BLaER1 (cell line): ENCODE data around the gene P2RY6.

Source experiments
- H3K27ac ChIP-seq: shearing (Covaris generic); formaldehyde crosslinking; 2 replicates; pipeline ENCODE4 v1.8.1; 2022
- H3K27me3 ChIP-seq: shearing (Covaris generic); formaldehyde crosslinking; 2 replicates; pipeline ENCODE4 v1.8.1; 2022
- H3K36me3 ChIP-seq: shearing (Covaris generic); formaldehyde crosslinking; 2 replicates; pipeline ENCODE4 v1.8.1; 2022
- H3K4me1 ChIP-seq: shearing (Covaris generic); formaldehyde crosslinking; 2 replicates; pipeline ENCODE4 v1.8.1; 2022
- H3K4me2 ChIP-seq: shearing (Covaris generic); formaldehyde crosslinking; 2 replicates; pipeline ENCODE4 v1.8.1; 2022
- H3K4me3 ChIP-seq: shearing (Covaris generic); formaldehyde crosslinking; 2 replicates; pipeline ENCODE4 v1.8.1; 2022
- H3K9ac ChIP-seq: shearing (Covaris generic); formaldehyde crosslinking; 2 replicates; pipeline ENCODE4 v1.8.1; 2022
- H3K9me3 ChIP-seq: shearing (Covaris generic); formaldehyde crosslinking; 2 replicates; pipeline ENCODE4 v1.8.1; 2022
- H4K20me1 ChIP-seq: shearing (Covaris generic); formaldehyde crosslinking; 2 replicates; pipeline ENCODE4 v1.8.1; 2022
- Cebpa-rat ChIP-seq: shearing (Covaris generic); IDR thresholded peaks from 2 replicates; pipeline ENCODE4 v1.8.1; 2022

P2RY6 gene

DNA sequence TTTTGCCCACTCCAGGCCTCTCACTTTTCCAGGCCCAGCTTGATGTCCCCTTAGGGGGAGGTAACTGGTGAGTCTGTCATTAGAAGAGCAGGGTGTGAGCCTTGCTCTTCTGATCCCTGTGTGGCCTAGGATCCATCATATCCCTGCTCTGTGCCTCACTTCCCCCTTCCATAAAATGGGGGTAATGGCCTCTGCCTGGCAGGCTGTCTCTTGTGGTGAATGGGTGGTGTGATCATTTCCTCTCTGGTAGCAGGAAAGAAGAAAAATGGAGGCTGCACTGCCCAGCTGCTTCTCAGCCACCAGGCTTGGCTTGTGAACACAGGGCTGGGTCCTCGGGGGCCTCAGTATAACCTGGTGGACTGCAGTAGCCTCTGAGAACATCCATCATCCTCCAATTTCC is 41.5 kb downstream of the P2RY6 start:
- peaks cover 98% of the 10 kb centered on the region for H3K4me1 ChIP-seq
- peak overlapping the region; percentile 99 for H3K4me2 ChIP-seq
- peaks cover 3% of the 10 kb centered on the region; the same call in 1 of the 2 replicates for H3K36me3 ChIP-seq
- no peak overlapping the region for H3K4me3 ChIP-seq
- no peaks in the 10 kb centered on the region for H3K9me3 ChIP-seq
- peaks cover 21% of the 10 kb centered on the region for H3K27me3 ChIP-seq
- TF ChIP-seq Cebpa-rat: no peak
- H3K9ac ChIP-seq: no peak overlapping the region; the same call in 1 of the 2 replicates
- H4K20me1 ChIP-seq: peaks cover 42% of the 10 kb centered on the region
- H3K27ac ChIP-seq: peak overlapping the region; percentile 3; the same call in 1 of the 2 replicates

DNA sequence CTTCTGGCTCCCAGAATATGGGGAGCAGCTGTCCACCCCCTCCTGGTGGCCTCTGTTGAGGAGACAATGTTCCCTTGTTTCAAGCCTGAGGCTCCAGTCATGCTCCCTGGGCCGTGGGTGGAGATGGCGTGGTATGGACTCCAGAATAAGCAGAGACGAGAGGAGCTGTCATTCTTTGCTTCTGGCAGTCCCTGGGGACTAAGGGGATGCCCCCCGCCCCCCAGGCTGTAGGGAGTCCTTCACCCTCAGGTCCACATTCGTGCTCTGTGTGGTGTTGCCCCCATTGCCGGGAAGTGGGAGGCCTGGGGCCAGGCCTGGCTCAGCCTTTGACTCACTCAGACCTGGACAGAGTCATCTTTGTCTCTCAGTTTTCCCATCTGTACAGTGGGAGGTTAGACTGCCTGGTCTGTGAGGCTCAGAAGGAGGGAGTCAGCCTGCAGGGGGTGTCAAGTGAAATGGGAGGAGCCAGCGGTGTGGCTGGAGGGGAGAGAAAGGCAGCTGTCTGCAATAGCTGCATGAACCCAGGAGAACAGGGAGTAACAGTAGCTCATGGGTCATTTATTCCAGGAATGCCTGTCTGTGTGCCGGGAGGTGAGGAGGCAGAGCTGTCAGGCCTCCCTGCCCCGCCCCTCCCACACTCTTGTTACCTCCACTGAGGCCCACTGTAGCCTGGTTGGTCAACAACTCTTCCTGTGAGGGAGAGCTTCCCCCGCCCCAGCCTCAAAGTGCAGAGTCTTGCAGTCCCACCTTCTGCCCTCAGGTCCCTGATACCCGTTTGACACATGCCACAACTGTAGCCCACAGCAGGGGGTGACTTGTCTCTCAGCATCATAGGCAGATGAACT is 42.2 kb downstream of the P2RY6 start:
- Histone ChIP-seq H3K4me2 (peak overlapping the region; percentile 99), H4K20me1 (peaks cover 35% of the 10 kb centered on the region), H3K27ac (0 out of 2 replicates have a peak overlapping the region, but pooled peaks have one; percentile 6), H3K36me3 (peaks cover 3% of the 10 kb centered on the region; the same call in 1 of the 2 replicates), H3K9ac (no peak overlapping the region; the same call in 1 of the 2 replicates), H3K9me3 (no peaks in the 10 kb centered on the region), H3K27me3 (peaks cover 14% of the 10 kb centered on the region), H3K4me1 (peaks cover 98% of the 10 kb centered on the region), H3K4me3 (no peak overlapping the region)
- TF ChIP-seq Cebpa-rat: no peak

GRCh38 chr11:73315293-73316020 is 43.3 kb downstream of the P2RY6 start:
- Histone ChIP-seq H3K36me3 (no peaks in the 10 kb centered on the region; the same call in 1 of the 2 replicates), H3K9me3 (no peaks in the 10 kb centered on the region), H3K27me3 (peaks cover 3% of the 10 kb centered on the region), H3K9ac (peak overlapping the region; percentile 8; the same call in 1 of the 2 replicates), H4K20me1 (peaks cover 24% of the 10 kb centered on the region), H3K4me2 (peak overlapping the region; percentile 99), H3K4me1 (peaks cover 98% of the 10 kb centered on the region), H3K27ac (no peak overlapping the region), H3K4me3 (no peak overlapping the region)
- TF ChIP-seq Cebpa-rat: no peak

GRCh38 chr11:73316422-73316821 is 44.3 kb downstream of the P2RY6 start:
- Histone ChIP-seq H4K20me1 (peaks cover 14% of the 10 kb centered on the region), H3K36me3 (no peaks in the 10 kb centered on the region), H3K9me3 (no peaks in the 10 kb centered on the region), H3K9ac (no peak overlapping the region), H3K4me1 (peaks cover 99% of the 10 kb centered on the region), H3K4me3 (no peak overlapping the region), H3K27ac (no peak overlapping the region), H3K27me3 (no peaks in the 10 kb centered on the region), H3K4me2 (peak overlapping the region; percentile 99; the same call in 1 of the 2 replicates)
- TF ChIP-seq Cebpa-rat: no peak

GRCh38 chr11:73317373-73317772 is 45.2 kb downstream of the P2RY6 start:
- Histone ChIP-seq H3K4me1 (peaks cover 99% of the 10 kb centered on the region), H3K9me3 (no peaks in the 10 kb centered on the region), H3K4me2 (peak overlapping the region; percentile 66), H4K20me1 (0 out of 2 replicates have a peak, but pooled peaks cover 6% of the 10 kb centered on the region), H3K4me3 (no peak overlapping the region), H3K9ac (peak overlapping the region; percentile 8; the same call in 1 of the 2 replicates), H3K27ac (peak overlapping the region; percentile 45), H3K36me3 (no peaks in the 10 kb centered on the region), H3K27me3 (no peaks in the 10 kb centered on the region)
- TF ChIP-seq Cebpa-rat: no peak

DNA sequence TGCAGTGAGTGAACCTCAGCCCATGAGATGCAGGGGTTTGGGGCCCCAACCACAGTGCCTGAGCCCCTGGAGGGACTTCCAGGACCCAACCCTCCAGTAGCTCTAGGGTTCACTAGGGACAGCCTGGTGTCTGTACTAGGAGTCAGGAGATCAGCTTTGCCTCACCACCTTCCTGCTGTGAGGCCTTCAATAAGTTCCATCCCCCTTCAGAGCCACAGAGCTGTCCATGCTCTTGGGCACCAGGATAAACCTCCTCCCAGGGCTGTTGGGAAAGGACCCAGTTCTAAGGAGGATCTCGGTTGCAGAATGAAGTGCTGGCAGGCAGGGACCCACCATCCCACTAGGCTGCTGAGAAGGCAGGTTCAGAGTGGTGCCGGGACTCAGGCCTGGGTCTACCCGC is 45.7 kb downstream of the P2RY6 start:
- H4K20me1 ChIP-seq: 0 out of 2 replicates have a peak, but pooled peaks cover 6% of the 10 kb centered on the region
- peak overlapping the region; percentile 66 for H3K4me2 ChIP-seq
- no peak for TF ChIP-seq Cebpa-rat
- H3K9me3 ChIP-seq: no peaks in the 10 kb centered on the region
- peaks cover 99% of the 10 kb centered on the region for H3K4me1 ChIP-seq
- no peak overlapping the region for H3K4me3 ChIP-seq
- no peaks in the 10 kb centered on the region for H3K36me3 ChIP-seq
- no peaks in the 10 kb centered on the region for H3K27me3 ChIP-seq
- H3K9ac ChIP-seq: peak overlapping the region; percentile 8; the same call in 1 of the 2 replicates
- peak overlapping the region; percentile 45 for H3K27ac ChIP-seq

GRCh38 chr11:73318501-73319011 is 46.4 kb downstream of the P2RY6 start:
- H3K4me2 ChIP-seq: peak overlapping the region; percentile 66
- peak; percentile 55; the same call in 1 of the 2 replicates for TF ChIP-seq Cebpa-rat

GRCh38 chr11:73320763-73321603 is 48.8 kb downstream of the P2RY6 start:
- Histone ChIP-seq H3K27ac (peak overlapping the region; percentile 75), H3K36me3 (no peaks in the 10 kb centered on the region), H3K9me3 (no peaks in the 10 kb centered on the region), H3K4me1 (peaks cover 99% of the 10 kb centered on the region), H4K20me1 (no peaks in the 10 kb centered on the region), H3K4me3 (no peak overlapping the region), H3K27me3 (no peaks in the 10 kb centered on the region), H3K4me2 (peak overlapping the region; percentile 90), H3K9ac (no peak overlapping the region; the same call in 1 of the 2 replicates)
- TF ChIP-seq Cebpa-rat: no peak

More at GRCh38 chr11:73318501-73319011, 46.4 kb downstream of the P2RY6 start:
- H3K27ac ChIP-seq: 0 out of 2 replicates have a peak overlapping the region, but pooled peaks have one; percentile 5
- no peaks in the 10 kb centered on the region for H3K9me3 ChIP-seq
- H3K4me1 ChIP-seq: peaks cover 99% of the 10 kb centered on the region
- no peaks in the 10 kb centered on the region for H3K36me3 ChIP-seq
- H3K9ac ChIP-seq: no peak overlapping the region
- H3K4me3 ChIP-seq: no peak overlapping the region
- H3K27me3 ChIP-seq: no peaks in the 10 kb centered on the region
- H4K20me1 ChIP-seq: 0 out of 2 replicates have a peak, but pooled peaks cover 6% of the 10 kb centered on the region
